Stimulated activated CD4-positive, alpha-beta T cell treated with anti-CD3 and anti-CD28 coated beads, Interleukin-2, amount 100 ng/mL, for 24 hours (primary cell): ENCODE results near the gene ANKRD36C.
"Not testable (repeated sequence)": the region's sequence is repeated elsewhere in the genome, so short reads cannot be mapped to it uniquely, and the experiment has no call there.

Experiments
- DNase-seq, 2 donors: peaks; one replicate each; pipeline ENCODE4 v3.0.0-alpha.2; 2020

ANKRD36C gene

GRCh38 chr2:95796249-95797099 lies 195.2 kb downstream of the ANKRD36C start:
- DNase-seq, result not testable (repeated sequence)

DNA sequence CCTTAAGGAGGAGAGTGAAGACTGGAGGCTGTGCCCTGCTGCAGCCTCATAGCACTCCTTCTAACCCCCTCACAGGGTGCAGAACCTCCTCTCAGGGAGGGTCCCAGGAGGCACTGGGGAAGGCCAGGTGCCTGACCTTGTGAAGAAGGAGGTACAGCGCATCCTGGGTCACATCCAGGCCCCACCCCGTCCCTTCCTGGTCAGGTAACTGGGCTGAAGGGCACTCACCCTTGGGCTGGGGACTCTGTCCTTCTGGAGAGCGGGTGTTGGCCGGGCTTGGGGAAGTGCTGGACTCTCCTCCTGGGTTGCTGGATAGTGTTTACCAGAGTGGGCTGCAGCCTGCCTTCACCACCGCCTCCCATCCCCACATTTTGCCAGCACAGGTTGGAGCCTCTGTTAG lies 197.7 kb downstream of the ANKRD36C start:
- DNase-seq, result not testable (repeated sequence)

DNA sequence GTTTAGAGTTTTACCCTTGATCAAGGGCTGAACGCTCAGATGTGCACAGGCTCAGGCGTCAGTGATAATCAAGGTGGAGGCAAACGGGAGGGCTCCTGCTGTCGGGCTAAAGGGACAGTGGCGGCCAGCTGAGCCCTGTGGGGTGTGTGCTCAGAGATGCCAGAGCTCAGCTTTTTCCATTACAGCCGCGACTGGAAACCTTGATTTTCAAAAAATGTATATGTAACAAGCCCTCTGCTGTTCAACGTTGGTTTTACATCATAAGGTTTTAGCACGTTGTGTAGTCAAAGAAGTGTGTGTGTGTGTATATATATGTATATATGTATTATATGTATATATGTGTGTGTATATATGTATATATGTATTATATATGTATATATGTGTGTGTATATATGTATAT lies 201.4 kb downstream of the ANKRD36C start:
- DNase-seq, result not testable (repeated sequence)

DNA sequence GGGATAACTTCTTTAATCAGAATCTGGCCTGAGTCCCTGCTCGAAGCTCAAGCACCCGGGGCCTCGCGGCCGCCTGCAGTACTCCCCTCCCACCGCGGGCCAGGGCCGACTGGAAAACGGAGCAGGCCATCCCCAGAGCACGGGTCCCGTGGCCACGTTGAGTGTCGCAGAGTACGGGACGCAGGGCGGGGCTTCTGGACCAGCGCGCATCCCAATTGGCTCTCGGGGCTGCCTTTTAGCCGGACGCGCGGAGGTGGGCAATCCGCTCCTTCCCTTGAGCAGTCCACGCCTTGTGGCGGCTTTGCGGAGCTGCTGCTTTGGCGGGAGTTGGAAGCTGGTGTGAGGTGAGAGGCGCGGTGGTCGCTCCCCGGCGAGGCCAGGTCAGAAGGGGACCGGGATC lies 202.2 kb downstream of the ANKRD36C start:
- DNase-seq, result not testable (repeated sequence)

- not testable (repeated sequence) for DNase-seq
Observed at GRCh38 chr2:95788642-95789041, 203.0 kb downstream of the ANKRD36C start.
